ENCODE results near the gene TTC39B. TPM values are rescaled to one million over a fixed set of nuclear protein-coding genes. Genes with fewer than 3 reads are reported as not detected.
"Not testable (repeated sequence)": the region's sequence is repeated elsewhere in the genome, so short reads cannot be mapped to it uniquely, and the experiment has no call there.

Gene TTC39B
- polyA plus RNA-seq, 1 donor from 2014 or later, result 0.36 TPM

DNA sequence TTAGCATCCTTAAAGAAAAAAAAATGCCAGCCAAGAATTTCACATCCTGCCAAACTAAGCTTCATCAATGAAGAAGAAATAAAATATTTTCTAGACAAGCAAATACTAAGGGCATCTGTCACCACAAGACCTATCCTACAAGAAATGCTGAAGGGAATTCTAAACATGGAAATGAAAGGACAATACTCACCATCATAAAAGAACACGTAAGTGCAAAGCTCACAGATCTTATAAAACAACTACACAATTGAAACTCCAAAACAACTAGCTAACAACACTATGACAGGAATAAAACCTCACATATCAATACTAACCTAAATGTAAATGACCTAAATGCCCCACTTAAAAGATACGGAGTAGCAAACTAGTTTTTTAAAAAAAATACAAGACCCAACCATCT, 71.4 kb downstream of the TTC39B start:
- no peak overlapping the region for H3K4me3 Mint-ChIP-seq
- no peaks in the 10 kb centered on the region for H3K27me3 Mint-ChIP-seq
- H3K27ac Mint-ChIP-seq, result no peak overlapping the region
- no peaks in the 10 kb centered on the region for H3K36me3 Mint-ChIP-seq
- peaks cover 2 to 11% (median 3%) of the 10 kb centered on the region in 3 donors for H3K4me1 Mint-ChIP-seq
- peaks cover 11 to 23% (median 15%) of the 10 kb centered on the region in 3 donors for H3K9me3 Mint-ChIP-seq

DNA sequence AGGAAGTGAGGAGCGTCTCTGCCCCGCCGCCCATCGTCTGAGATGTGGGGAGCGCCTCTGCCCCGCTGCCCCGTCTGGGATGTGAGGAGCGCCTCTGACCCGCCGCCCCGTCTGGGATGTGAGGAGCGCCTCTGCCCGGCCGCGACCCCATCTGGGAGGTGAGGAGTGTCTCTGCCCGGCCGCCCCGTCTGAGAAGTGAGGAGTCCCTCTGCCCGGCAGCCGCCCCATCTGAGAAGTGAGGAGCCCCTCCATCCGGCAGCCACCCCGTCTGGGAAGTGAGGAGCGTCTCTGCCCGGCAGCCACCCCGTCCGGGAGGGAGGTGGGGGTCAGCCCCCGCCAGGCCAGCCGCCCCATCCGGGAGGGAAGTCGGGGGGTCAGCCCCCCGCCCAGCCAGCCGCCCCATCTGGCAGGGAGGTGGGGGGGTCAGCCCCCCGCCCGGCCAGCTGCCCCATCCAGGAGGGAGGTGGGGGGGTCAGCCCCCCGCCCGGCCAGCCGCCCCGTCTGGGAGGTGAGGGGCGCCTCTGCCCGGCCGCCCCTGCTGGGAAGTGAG, 73.0 kb downstream of the TTC39B start:
- Mint-ChIP-seq H3K9me3 (peaks cover 11 to 23% (median 15%) of the 10 kb centered on the region in 3 donors), H3K4me1 (peaks cover 0 to 14% (median 4%) of the 10 kb centered on the region in 3 donors)
- H3K27ac Mint-ChIP-seq, H3K36me3 Mint-ChIP-seq, H3K27me3 Mint-ChIP-seq, H3K4me3 Mint-ChIP-seq: not testable (repeated sequence)

DNA sequence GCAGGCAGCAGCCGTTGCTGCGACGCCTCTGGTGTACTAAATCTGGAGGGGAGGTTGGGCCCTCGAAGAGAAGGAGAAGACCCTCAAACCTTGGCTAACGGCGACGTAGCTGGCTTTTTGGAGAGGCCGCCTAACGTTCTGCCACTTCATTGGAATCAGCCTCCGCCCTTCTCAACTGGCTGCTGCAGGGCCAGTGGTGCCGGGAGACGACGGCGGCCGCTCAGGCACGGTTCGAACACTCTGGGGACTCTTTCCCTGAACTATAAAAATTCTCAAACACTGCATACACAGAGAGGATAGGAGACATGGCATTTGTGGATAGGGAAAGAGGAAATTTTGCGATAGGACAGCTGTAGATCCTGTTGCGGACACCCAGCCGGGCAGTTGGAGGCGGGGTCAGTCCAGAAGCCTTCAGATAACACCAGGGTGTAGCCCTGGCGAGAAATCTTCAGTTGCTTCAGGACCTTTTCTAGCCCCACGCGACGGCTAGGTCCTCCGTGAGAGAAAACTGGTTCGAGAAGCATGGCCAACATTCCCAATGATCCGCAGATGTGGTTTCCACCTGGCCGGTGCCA, 74.2 kb downstream of the TTC39B start:
- H3K4me3 Mint-ChIP-seq, H3K36me3 Mint-ChIP-seq, H3K27me3 Mint-ChIP-seq, H3K27ac Mint-ChIP-seq: not testable (repeated sequence)
- Mint-ChIP-seq H3K4me1 (peaks cover 0 to 21% (median 8%) of the 10 kb centered on the region in 3 donors), H3K9me3 (peaks cover 8 to 17% (median 15%) of the 10 kb centered on the region in 3 donors)

DNA sequence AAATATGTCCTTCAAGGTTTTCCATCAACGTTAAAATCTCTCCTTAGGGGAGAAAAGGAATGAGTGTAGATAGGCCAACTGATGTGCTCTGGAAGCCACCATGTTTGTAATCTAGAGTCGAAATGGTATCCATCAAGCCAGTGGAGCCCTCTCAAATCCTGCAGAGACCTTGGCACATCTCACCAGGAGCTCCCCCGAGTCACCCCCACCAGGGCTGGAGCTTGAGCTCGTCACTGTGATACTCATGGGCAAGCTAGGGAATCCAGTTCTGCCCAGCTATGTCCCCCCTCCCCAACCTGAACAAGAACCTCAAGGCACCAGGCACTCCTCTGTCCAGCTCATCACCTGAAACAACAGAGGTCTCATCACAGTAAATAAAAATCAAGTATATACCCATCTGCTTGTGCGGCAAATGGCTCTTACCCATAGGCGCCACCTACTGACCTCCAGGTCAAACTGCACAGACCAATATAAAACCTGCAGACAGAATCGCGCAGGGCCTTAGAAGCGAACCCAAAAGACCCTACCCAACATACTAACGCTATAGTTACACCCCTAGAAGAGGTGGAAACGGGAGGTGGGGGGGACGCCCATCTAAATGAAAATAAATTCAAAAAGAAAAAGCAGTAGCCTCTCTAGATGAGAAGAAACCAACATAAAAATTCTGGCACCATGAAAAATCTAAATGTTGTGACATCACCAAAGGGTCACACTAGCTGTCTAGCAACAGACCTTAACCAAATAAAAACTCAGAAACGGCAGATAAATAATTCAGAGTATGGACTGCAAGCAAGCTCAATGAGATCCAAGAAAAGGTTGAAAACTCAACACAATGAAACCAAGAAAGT, 75.0 kb downstream of the TTC39B start:
- Mint-ChIP-seq H3K4me1 (peaks cover 0 to 21% (median 8%) of the 10 kb centered on the region in 3 donors), H3K27ac (no peak overlapping the region), H3K4me3 (peak overlapping the region in 2 of 4 donors; percentile 9 to 30), H3K27me3 (no peaks in the 10 kb centered on the region), H3K36me3 (no peaks in the 10 kb centered on the region), H3K9me3 (peaks cover 5 to 10% (median 10%) of the 10 kb centered on the region in 3 donors)

DNA sequence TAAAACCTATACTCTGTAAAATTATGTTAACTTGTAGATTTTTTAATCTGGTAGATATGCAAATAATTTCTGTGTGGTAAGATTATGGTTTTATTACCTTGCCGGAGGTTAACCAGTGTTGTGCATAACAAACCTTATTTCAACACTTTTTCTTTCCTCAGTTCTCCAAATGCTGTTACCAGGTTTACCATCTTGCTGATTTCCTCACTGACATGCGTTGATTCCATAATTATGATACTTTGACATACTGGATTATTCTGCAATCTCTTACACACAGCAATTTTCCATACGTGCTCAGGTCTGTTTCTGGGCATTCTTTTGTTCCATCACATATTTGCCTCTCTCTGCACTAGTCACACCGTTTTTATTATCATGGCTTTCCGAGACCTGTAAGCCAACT, 77.6 kb downstream of the TTC39B start:
- Mint-ChIP-seq H3K27ac (no peak overlapping the region), H3K4me3 (no peak overlapping the region), H3K36me3 (no peaks in the 10 kb centered on the region), H3K27me3 (no peaks in the 10 kb centered on the region), H3K4me1 (peaks cover 5 to 22% (median 8%) of the 10 kb centered on the region in 3 donors), H3K9me3 (peaks cover 0 to 3% (median 0%) of the 10 kb centered on the region in 3 donors)

DNA sequence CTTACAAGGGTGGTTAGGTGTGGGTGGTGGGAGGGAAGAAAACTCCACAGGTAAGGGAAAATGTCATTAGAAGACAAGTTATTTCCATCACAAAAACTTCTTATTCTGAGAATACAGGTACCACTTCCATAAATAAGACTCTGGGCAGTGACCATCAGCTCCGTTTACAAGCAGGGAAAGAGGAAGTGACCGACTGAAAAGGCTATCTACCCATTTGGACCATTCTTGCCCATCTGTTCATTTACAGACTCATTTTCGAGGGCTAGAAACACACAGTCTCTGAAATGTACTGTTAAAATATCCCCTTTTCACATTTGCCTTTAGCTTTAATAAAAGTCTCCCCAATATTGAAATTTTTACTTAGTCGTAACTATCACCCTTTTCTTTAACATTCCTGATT, 79.5 kb downstream of the TTC39B start:
- H3K36me3 Mint-ChIP-seq, result peaks cover 2% of the 10 kb centered on the region
- H3K4me1 Mint-ChIP-seq, result peaks cover 6 to 22% (median 8%) of the 10 kb centered on the region in 3 donors
- H3K4me3 Mint-ChIP-seq, result no peak overlapping the region
- H3K27me3 Mint-ChIP-seq, result no peaks in the 10 kb centered on the region
- H3K27ac Mint-ChIP-seq, result no peak overlapping the region
- H3K9me3 Mint-ChIP-seq, result peaks cover 0 to 5% (median 0%) of the 10 kb centered on the region in 3 donors

DNA sequence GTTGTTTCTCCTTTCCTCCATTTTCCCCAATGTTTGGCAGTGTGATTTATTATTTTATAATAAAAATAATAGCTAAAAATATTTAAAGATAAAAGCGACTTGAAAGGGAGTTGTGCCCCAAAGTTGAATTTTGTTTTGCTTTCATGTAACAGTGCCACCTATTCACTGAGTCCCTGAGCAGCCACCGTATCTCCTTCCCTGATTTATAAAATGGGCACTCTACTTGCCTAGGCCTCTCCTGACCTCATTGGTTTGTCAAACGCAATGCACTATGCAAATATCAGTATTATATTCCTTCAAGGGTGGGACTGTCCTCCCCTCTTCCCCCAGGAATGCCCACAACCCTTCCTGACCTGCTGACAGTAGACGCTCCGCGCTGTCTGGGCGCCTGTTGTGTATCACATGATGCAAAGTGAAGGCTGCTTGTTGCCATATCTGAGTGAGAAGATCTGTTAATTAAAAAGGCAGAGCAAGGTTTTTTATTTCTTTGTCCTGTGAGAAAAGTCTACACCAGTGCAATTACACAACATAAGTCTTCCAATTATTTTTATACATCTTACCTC, 81.4 kb downstream of the TTC39B start:
- H3K4me3 Mint-ChIP-seq, result peak overlapping the region in 1 of 4 donors; percentile 23
- peak overlapping the region in 2 of 3 donors; percentile 9 to 34 for H3K27ac Mint-ChIP-seq
- no peaks in the 10 kb centered on the region for H3K27me3 Mint-ChIP-seq
- peaks cover 0 to 2% (median 0%) of the 10 kb centered on the region in 3 donors for H3K9me3 Mint-ChIP-seq
- H3K4me1 Mint-ChIP-seq, result peaks cover 6 to 22% (median 8%) of the 10 kb centered on the region in 3 donors
- peaks cover 2% of the 10 kb centered on the region for H3K36me3 Mint-ChIP-seq

DNA sequence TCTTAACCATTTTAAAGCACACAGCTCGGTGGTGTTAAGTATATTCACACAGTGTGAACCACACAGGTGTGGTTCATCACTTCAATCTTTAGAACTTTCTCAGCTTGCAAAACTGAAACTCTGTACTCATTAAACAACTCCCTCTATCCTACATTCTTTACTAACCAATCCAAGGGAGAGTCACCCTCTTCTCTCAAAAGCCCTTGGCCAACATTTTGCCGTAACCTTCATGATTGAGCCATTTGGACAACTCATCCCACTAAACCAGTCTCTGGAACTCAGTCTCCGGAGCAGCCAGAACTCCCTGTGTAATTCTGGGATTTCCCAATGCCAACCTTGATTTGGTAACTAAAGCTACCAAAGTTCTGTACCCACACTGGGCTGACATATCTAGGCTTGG, 84.7 kb downstream of the TTC39B start:
- H3K36me3 Mint-ChIP-seq, result peaks cover 2% of the 10 kb centered on the region
- no peaks in the 10 kb centered on the region for H3K27me3 Mint-ChIP-seq
- H3K9me3 Mint-ChIP-seq, result peaks cover 0 to 2% (median 0%) of the 10 kb centered on the region in 3 donors
- peaks cover 0 to 6% (median 6%) of the 10 kb centered on the region in 3 donors for H3K4me1 Mint-ChIP-seq
- no peak overlapping the region for H3K4me3 Mint-ChIP-seq
- no peak overlapping the region for H3K27ac Mint-ChIP-seq

DNA sequence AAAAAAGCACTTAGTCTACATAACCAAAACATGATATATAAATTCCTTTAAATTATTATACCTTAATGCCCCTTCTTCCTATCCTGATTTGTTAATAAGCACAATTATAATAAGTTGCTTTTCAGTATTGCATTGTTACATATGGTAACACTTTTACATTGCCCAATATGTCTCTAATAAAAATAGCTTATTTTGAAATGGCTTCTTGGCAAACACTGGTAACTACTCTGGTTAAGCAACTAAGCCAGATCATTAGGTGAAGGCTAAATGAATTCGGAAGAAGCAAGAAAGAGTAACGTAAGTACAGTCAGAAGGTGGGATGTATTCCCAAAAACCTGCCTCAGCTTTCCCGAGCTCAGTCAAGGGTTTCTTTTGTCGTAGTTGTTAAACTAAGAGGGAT, 85.3 kb downstream of the TTC39B start:
- Mint-ChIP-seq H3K27ac (no peak overlapping the region), H3K4me1 (peaks cover 0 to 6% (median 6%) of the 10 kb centered on the region in 3 donors), H3K9me3 (peaks cover 0 to 2% (median 0%) of the 10 kb centered on the region in 3 donors), H3K4me3 (no peak overlapping the region), H3K36me3 (peaks cover 2% of the 10 kb centered on the region), H3K27me3 (no peaks in the 10 kb centered on the region)

DNA sequence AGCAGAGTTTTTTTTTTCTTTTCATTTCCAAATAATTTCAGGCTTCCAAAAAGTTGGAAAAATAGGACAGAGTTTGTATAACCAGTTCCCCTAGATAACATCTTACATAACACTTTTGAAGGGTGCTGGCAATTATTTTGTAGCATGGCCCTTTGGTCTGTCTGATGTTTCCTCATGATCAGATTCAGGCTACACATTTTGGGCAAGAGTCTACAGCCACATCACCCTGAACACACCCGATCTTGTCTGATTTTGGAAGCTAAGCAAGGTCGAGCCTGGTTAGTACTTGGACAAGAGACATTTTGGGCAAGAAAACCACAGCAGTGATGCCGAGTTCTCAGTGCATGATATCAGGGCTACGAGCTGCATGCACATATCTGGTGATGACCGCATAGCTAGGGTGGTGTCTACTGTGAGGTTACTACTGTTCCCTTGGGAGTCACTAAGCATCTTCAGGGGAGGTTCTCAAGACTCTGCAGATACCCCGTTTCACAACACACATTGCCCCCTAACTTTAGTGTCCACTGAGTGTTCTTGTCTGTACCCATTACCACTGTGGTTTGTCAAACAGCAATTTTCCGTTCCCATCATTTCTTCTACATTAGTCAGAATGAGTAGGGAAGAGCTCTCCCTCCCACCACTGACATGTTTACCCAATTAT, 86.2 kb downstream of the TTC39B start:
- H3K27ac Mint-ChIP-seq, result no peak overlapping the region
- H3K36me3 Mint-ChIP-seq, result peaks cover 2% of the 10 kb centered on the region
- H3K4me3 Mint-ChIP-seq, result no peak overlapping the region
- H3K27me3 Mint-ChIP-seq, result no peaks in the 10 kb centered on the region
- H3K9me3 Mint-ChIP-seq, result peaks cover 0 to 2% (median 0%) of the 10 kb centered on the region in 3 donors
- H3K4me1 Mint-ChIP-seq, result peaks cover 0 to 3% (median 3%) of the 10 kb centered on the region in 3 donors

DNA sequence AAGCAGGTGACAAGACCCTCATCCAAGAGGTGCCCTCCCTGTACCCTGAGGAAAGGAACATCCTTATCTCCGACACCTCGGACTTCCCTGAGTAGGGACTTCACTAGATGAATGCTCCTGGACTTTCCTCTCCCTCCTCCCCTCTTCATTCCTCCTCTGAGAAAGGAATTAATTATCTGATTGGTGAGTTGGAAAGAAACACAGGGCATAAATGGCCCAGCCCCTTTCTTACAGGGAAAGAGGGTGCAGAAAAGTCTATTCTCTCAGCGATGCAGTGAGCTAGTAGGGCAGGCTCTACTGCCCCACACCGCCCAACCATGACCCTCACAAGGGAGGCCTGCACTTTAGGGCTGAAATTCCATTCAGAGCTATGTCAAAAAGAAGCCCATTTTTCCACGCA, 87.5 kb downstream of the TTC39B start:
- Mint-ChIP-seq H3K27ac (no peak overlapping the region), H3K4me3 (no peak overlapping the region), H3K27me3 (no peaks in the 10 kb centered on the region), H3K36me3 (peaks cover 2% of the 10 kb centered on the region), H3K4me1 (peaks cover 0 to 1% (median 0%) of the 10 kb centered on the region in 3 donors), H3K9me3 (peaks cover 0 to 2% (median 0%) of the 10 kb centered on the region in 3 donors)

DNA sequence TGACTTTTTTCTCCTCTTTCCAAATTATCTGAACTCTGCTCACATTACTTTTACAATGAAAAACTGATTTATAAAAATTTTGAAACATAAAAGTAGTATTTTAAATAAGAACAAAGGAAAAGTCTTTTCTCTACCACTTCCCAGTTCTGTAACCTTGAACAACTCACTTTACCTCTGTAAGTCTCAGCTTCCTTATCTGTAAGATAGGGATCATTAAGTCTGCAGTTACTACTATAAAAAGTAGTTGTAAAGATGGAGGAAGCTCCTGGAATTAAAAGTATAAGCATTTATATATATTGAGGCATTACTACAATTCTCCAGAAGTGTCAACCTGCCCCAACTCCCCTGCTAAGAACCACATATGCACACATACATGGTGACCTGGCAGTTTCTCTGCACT, 88.0 kb downstream of the TTC39B start:
- no peaks in the 10 kb centered on the region for H3K27me3 Mint-ChIP-seq

DNA sequence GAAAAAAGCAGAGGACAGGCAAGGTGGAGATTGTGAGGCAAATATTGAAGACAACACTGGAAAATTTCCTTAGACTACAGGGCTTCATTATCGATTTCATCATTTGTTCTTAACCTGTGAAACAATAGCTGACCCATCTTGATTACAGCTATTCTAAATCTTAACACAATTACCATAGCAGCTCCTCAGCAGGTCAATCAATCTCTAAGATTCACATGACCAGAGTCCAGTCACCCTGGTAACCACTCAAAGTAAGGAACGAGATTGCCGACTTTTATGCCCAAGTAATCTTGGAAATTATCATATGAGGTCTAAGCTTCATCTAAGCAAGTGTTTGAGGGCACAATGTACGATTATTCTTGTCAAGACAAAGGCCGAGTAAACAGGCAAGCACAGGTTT, 93.8 kb downstream of the TTC39B start:
- H3K27me3 Mint-ChIP-seq, result no peaks in the 10 kb centered on the region
- no peak overlapping the region for H3K27ac Mint-ChIP-seq
- H3K4me1 Mint-ChIP-seq, result no peaks in the 10 kb centered on the region
- H3K4me3 Mint-ChIP-seq, result no peak overlapping the region
- H3K36me3 Mint-ChIP-seq, result no peaks in the 10 kb centered on the region
- H3K9me3 Mint-ChIP-seq, result no peaks in the 10 kb centered on the region

More for the DNA sequence above, 88.0 kb downstream of the TTC39B start:
- peaks cover 0 to 1% (median 0%) of the 10 kb centered on the region in 3 donors for H3K4me1 Mint-ChIP-seq
- H3K36me3 Mint-ChIP-seq, result peaks cover 2% of the 10 kb centered on the region
- no peak overlapping the region for H3K4me3 Mint-ChIP-seq
- H3K9me3 Mint-ChIP-seq, result no peaks in the 10 kb centered on the region
- no peak overlapping the region for H3K27ac Mint-ChIP-seq

DNA sequence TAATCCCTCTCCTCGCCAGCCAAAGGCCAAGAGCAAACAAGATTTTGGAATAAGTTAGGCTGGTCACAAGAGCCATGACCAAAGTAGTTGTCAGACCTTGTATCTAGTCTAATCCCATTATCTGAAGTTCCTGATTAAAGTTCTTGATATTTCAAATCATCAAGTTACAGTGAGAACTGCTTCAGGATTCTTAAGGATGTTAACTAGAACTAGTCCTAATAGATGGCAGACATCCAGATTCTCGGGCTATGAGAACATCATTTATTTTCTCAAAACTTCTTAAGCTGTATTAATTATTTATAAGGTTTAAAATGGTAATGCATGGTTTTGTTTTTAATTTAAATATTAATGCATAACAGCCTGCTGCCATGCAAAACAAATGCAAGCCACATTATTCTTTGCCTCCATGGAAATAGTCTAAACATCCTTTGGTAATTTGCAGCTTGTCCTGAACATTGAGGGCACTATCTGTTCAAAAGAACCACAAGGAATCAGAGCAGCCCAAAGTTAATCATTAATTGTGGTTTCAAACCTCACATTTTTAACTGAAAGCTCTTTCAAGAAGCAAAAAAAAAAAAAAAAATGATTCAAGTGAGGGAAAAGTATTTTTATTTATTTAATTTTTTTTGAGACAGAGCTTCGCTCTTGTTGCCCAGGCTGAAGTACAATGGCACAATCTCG, 95.1 kb downstream of the TTC39B start:
- Mint-ChIP-seq H3K36me3 (peaks cover 2% of the 10 kb centered on the region), H3K4me1 (no peaks in the 10 kb centered on the region), H3K4me3 (no peak overlapping the region), H3K27me3 (no peaks in the 10 kb centered on the region), H3K27ac (no peak overlapping the region), H3K9me3 (peaks cover under 1 to 4% (median 2%) of the 10 kb centered on the region in 3 donors)

All from IgD-negative memory B cell (primary cell).